ENCODE data around the gene NPM3. TPM values are rescaled to one million over a fixed set of nuclear protein-coding genes. Genes with fewer than 3 reads are reported as not detected.
"Not testable (repeated sequence)": the region's sequence is repeated elsewhere in the genome, so short reads cannot be mapped to it uniquely, and the experiment has no call there.

Gene NPM3
- total RNA-seq, 2 experiments from 2014 or later, result 241 to 260 TPM

GRCh38 chr10:101816913-101817336, 33.7 kb upstream of the NPM3 start:
- POLR2A ChIA-PET, result interaction anchor here (0.6 to 0.7 kb wide), 4 partner anchors 18 to 480 kb away, joined by 3 to 6 read pairs (median 4); no protein-coding TSS in a partner anchor
- CTCF ChIA-PET, result no interaction called here

DNA sequence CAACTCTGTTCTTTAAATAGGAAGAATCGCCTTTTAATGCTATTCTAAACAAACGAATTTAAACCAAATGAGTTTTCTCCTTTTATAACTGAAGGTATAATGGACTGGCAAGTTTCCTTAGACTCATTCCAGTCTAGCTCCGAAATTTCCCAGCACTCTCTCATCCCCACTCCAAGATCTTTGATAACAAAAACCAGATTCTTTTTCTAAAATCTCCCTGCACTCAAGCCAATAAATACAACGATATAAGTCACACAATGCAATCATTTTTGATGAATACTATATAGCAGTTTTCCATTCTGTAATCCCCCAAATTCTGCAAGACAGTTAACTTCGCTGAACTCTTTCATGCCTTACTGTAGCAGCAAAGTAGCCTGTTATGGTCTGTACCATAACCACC, 33.1 kb upstream of the NPM3 start:
- ChIA-PET CTCF (interaction anchor here (0.7 to 1.0 kb wide), 2 partner anchors 35 to 191 kb away, joined by 4 to 6 read pairs; no protein-coding TSS in a partner anchor), POLR2A (interaction anchor here (0.7 kb wide), 1 partner anchor 41 kb away, joined by 4 read pairs; no protein-coding TSS in a partner anchor)

DNA sequence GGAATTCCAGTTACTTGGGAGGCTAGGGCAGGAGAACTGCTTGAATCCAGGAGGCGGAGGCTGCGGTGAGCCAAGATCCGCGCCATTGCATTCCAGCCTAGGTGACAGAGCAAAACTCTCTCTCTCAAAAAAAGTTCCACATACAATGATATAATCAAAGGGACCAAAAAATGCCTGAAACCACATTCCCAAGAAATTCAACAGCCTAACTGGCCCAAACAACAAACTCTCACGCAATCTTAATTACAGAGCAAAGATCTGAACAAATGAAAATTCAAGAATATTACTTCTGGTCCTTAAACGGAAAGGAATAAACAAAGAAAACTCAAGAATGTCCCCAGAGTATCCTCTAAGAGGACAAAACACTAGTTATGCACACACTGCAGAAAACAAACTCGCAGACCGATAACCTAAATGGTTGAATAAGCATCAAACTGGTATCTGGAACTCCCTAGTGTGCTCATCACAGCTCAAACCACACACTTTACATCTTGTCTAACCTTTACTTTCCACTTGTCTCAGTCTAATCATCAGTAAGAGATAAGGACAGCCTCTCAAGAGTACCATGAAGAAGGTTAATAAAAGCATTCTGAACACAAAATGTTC, 31.3 kb upstream of the NPM3 start:
- ChIA-PET POLR2A (interaction anchor here (0.6 kb wide), 1 partner anchor 18 kb away, joined by 6 read pairs; no protein-coding TSS in a partner anchor), CTCF (interaction anchor here (0.6 kb wide), 2 partner anchors 26 to 41 kb away, joined by 3 read pairs; no protein-coding TSS in a partner anchor)

GRCh38 chr10:101812606-101813005, 29.4 kb upstream of the NPM3 start:
- ChIA-PET CTCF (interaction anchor here (2.2 kb wide), 1 partner anchor 30 kb away, joined by 8 read pairs; the partner anchor contains the start of gene KCNIP2), POLR2A (no interaction called here)

GRCh38 chr10:101807158-101807557, 23.9 kb upstream of the NPM3 start:
- POLR2A ChIA-PET, result no interaction called here
- CTCF ChIA-PET, result no interaction called here

DNA sequence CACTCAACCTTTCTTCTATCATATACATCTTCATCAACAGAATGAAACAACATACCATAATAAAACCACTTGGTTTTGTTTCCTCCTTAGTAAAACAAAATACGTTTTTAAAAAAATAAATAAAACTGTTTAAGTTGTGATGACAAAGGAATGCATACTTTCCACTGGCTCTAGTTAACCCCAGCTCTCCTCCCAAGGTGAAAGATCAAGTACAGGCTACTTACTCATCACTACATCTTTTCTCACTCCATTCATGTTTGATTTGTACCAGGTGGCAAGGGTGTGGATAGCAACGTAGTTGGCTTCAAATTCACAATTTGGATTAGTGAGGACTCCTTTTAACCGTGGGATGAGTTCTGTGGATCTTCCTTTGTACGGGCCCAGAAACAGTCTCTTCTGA, 20.3 kb upstream of the NPM3 start:
- CTCF ChIA-PET, result interaction anchor here (1.4 kb wide), 1 partner anchor 20 kb away, joined by 3 read pairs; no protein-coding TSS in a partner anchor
- POLR2A ChIA-PET, result interaction anchor here (0.6 kb wide), 2 partner anchors 12 to 217 kb away, joined by 4 to 5 read pairs; no protein-coding TSS in a partner anchor

- POLR2A ChIA-PET, result interaction anchor here (0.6 kb wide), 1 partner anchor 17 kb away, joined by 6 read pairs; no protein-coding TSS in a partner anchor
These were observed 14.3 kb upstream of the NPM3 start for GRCh38 chr10:101797403-101798059.

DNA sequence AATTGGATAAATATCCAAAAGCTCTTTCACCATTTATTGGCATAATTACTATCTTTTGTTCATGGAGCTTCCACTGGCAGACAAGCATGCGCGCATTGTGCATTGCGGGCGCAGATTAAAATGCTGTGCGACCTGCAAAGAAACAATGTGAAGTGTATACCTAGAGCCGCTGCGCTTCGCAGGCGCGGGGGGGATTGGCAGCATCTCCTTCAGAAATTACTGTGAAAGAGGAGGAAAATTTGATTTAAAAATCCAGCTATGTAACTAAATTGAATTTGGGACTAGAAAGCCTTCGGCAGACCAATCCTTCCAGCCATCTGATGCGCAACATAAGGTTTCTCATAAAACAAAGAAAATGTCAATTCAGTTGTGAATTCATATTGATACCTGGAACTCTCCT, 10.3 kb upstream of the NPM3 start:
- POLR2A ChIA-PET, result no interaction called here
- CTCF ChIA-PET, result interaction anchor here (1.3 kb wide), 1 partner anchor 12 kb away, joined by 4 read pairs; no protein-coding TSS in a partner anchor

More at GRCh38 chr10:101797403-101798059, 14.3 kb upstream of the NPM3 start:
- CTCF ChIA-PET, result interaction anchor here (0.7 to 2.6 kb wide), 3 partner anchors 15 to 107 kb away, joined by 3 to 10 read pairs (median 3); partner anchors contain the start of gene NPM3

GRCh38 chr10:101789686-101790085, 6.4 kb upstream of the NPM3 start:
- ChIA-PET POLR2A (no interaction called here), CTCF (interaction anchor here (0.9 to 1.2 kb wide), 2 partner anchors 15 to 159 kb away, joined by 3 to 5 read pairs; no protein-coding TSS in a partner anchor)

DNA sequence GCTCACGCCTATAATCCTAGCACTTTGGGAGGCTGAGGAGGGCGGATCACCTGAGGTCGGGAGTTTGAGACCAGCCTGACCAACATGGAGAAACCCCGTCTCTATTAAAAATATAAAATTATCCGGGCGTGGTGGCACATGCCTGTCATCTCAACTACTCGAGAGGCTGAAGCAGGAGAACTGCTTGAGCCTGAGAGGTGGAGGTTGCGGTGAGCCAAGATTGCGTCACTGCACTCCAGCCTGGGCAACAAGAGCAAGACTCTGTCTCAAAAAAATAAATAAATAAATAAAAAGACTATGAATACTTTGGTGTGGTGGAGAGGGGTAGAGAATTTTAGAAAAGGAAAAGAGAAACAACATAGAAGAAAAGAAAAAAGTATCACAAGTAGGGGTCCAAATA, 6.0 kb upstream of the NPM3 start:
- CTCF ChIA-PET, result interaction anchor here (1.2 kb wide), 1 partner anchor 158 kb away, joined by 5 read pairs; no protein-coding TSS in a partner anchor
- POLR2A ChIA-PET, result not testable (repeated sequence)

DNA sequence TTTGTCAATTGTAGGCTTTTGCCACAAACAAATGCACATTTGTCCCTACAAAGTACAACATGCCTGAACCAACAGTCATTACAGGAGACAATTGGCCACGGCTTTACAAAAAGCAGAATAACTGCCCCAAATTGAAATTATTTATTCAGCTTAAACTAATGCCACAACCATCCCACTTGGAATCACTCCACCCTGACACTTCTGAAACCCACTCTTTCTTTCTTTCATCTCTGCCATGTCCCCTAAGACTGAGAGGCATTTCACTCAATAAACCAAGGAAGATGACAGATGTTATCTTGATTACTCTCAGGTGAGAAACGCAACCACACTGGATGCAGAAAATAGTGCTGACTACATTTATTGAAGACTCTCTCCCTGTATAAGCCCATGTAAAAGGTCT, 2.6 kb upstream of the NPM3 start:
- CTCF ChIA-PET, result interaction anchor here (1.2 kb wide), 1 partner anchor 55 kb away, joined by 3 read pairs; no protein-coding TSS in a partner anchor
- POLR2A ChIA-PET, result no interaction called here

GRCh38 chr10:101784558-101784957, 1.3 kb upstream of the NPM3 start:
- ChIA-PET CTCF (interaction anchor here (1.0 to 5.1 kb wide), 3 partner anchors 20 to 182 kb away, joined by 3 to 32 read pairs (median 3); no protein-coding TSS in a partner anchor), POLR2A (interaction anchor here (3.8 kb wide), 1 partner anchor 34 kb away, joined by 20 read pairs; the partner anchor contains the start of gene OGA)

- POLR2A ChIA-PET, result interaction anchor here (1.0 to 3.8 kb wide), 4 partner anchors 32 to 196 kb away, joined by 3 to 20 read pairs (median 4); partner anchors contain the start of genes DPCD, OGA and POLL
- CTCF ChIA-PET, result interaction anchor here (1.0 to 5.1 kb wide), 7 partner anchors 13 to 570 kb away, joined by 3 to 32 read pairs (median 3); no protein-coding TSS in a partner anchor
These were observed 481 bp upstream of the NPM3 start for GRCh38 chr10:101783736-101784118.

DNA sequence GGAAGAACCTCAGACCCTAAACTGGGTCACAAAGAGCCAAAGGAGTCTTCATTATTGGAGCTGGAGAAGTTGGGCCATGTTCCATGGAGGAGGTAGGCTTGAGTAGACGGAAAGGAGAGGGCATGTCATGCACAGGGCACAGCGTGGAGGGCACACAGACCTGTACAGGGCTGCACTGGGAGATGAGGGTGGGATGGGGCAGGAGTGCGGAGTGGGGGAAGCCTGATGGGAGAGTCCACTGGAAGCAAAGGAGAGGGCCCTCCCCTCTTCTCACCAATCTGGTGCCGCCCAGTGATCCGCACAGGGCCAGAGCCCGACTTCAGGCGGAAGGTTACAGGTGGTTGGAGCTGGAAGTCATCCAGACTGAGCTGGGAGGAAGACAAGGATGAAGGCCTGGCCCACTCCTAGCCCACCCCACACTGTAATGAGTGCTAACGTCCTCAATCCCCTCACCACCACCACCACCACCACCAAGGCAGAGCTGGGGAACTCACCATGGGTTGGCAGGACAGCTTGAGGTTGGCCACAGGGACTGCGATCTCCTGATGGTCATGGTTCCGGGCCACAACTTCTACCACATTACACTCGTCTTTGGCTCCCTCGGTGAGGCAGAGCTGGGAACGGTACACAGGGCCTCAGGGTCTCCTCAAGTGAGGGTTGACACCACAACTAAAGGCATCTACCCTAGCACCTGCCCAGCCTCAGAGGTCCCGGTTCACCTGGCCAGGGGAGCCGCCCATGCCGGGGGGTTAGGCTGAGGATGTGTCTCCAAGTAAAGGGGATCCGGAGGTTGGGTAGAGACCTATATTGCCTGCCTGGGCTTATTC, 1.0 kb downstream of the NPM3 start:
- POLR2A ChIA-PET, result interaction anchor here (3.8 kb wide), 1 partner anchor 36 kb away, joined by 20 read pairs; the partner anchor contains the start of gene OGA
- CTCF ChIA-PET, result interaction anchor here (0.6 to 5.1 kb wide), 15 partner anchors 11 to 643 kb away, joined by 3 to 32 read pairs (median 3); no protein-coding TSS in a partner anchor

- CTCF ChIA-PET, result interaction anchor here (0.6 to 5.1 kb wide), 26 partner anchors 10 to 739 kb away, joined by 3 to 32 read pairs (median 4); no protein-coding TSS in a partner anchor
These were observed 1.6 kb downstream of the NPM3 start for GRCh38 chr10:101781655-101781983.

GRCh38 chr10:101780818-101781654, 2.2 kb downstream of the NPM3 start:
- CTCF ChIA-PET, result interaction anchor here (0.6 to 5.1 kb wide), 26 partner anchors 9 to 738 kb away, joined by 3 to 32 read pairs (median 4); no protein-coding TSS in a partner anchor
- POLR2A ChIA-PET, result interaction anchor here (3.8 kb wide), 1 partner anchor 37 kb away, joined by 20 read pairs; the partner anchor contains the start of gene OGA

More at GRCh38 chr10:101781655-101781983, 1.6 kb downstream of the NPM3 start:
- POLR2A ChIA-PET, result interaction anchor here (3.8 kb wide), 1 partner anchor 37 kb away, joined by 20 read pairs; the partner anchor contains the start of gene OGA

DNA sequence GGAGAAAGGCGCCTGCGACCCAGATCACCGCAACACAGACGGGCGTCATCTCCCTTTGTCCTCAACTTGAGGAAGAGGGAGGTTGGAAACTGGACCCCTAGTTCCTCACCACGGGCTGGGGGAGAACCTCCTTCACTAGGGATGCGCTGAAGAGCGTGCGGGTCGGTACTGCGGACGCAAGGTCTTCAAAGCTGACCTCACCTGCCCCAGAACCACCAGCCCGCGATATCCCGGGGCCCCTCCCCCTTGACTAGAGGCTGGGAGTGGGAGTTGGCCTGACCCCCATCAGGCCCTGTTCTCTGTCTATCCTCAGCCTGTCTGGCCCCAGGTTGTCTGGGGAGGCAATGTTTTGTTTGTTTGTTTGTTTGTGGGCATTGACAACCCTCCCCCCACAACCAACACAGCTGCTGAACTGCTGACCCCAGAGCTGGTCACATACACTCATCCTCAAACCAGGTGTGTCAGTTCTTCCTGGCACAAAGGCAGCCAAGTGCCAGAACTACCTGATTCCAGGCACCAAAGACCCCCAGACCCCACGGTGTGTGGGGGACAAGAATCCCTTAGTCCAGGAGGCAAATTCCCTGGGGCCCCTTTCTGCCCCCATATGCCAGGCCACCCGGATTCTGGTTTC, 2.9 kb downstream of the NPM3 start:
- CTCF ChIA-PET, result interaction anchor here (1.0 to 5.1 kb wide), 13 partner anchors 8 to 737 kb away, joined by 3 to 32 read pairs (median 6); no protein-coding TSS in a partner anchor

More for the DNA sequence above, 2.9 kb downstream of the NPM3 start:
- POLR2A ChIA-PET, result no interaction called here

Data from activated CD8-positive, alpha-beta memory T cell treated with anti-CD3 and anti-CD28 coated beads for 36 hours (primary cell).